Neural progenitor cell (in vitro differentiated cells): Measurements from ENCODE around the gene CHCHD10. TPM values are rescaled to one million over a fixed set of nuclear protein-coding genes. Genes with fewer than 3 reads are reported as not detected.
A peak's percentile ranks its signal among the peaks of the same experiment; 100 is the strongest.

Experiments used
- DNase-seq: peaks from one replicate; pipeline ENCODE4 v3.0.0-alpha.2; 2016; ENCODE audit warnings: low spot score
- H2AFZ ChIP-seq: fragments of 200-600 bp; sonication (generic); replicated peaks from 2 replicates; pipeline ENCODE4 v1.6.1; 2016; ENCODE audit warnings: antibody characterized with exemption
- H3F3A ChIP-seq: fragments of 200-600 bp; sonication (generic); 2 replicates; pipeline ENCODE4 v1.6.1; 2016; ENCODE audit warnings: antibody characterized with exemption, low read depth
- H3K27ac ChIP-seq: fragments of 200-600 bp; sonication (generic); 2 replicates; pipeline ENCODE4 v1.5.1; 2016; ENCODE audit warnings: mild to moderate bottlenecking
- H3K27me3 ChIP-seq: fragments of 200-600 bp; sonication (generic); 2 replicates; pipeline ENCODE4 v1.6.1; 2016; ENCODE audit warnings: mild to moderate bottlenecking, moderate library complexity
- H3K36me3 ChIP-seq: fragments of 200-600 bp; sonication (generic); 2 replicates; pipeline ENCODE4 v1.5.1; 2016
- H3K4me1 ChIP-seq: fragments of 200-600 bp; sonication (generic); 2 replicates; pipeline ENCODE4 v1.6.1; 2016; ENCODE audit warnings: mixed run types
- H3K4me2 ChIP-seq: fragments of 200-600 bp; sonication (generic); 2 replicates; pipeline ENCODE4 v1.6.1; 2016
- H3K4me3 ChIP-seq: fragments of 200-600 bp; sonication (generic); 2 replicates; pipeline ENCODE4 v1.5.1; 2016
- H3K79me2 ChIP-seq: fragments of 200-600 bp; sonication (generic); 2 replicates; pipeline ENCODE4 v1.6.1; 2016; ENCODE audit warnings: low read depth
- H3K9ac ChIP-seq: fragments of 200-600 bp; sonication (generic); 2 replicates; pipeline ENCODE4 v1.6.1; 2016
- H3K9me3 ChIP-seq: fragments of 200-600 bp; sonication (generic); 2 replicates; pipeline ENCODE4 v1.5.1; 2016; ENCODE audit warnings: low read depth
- H4K20me1 ChIP-seq: fragments of 200-600 bp; sonication (generic); 2 replicates; pipeline ENCODE4 v1.6.1; 2016; ENCODE audit warnings: low read depth
- H3K27ac Mint-ChIP-seq: 3 replicates; pipeline ENCODE4 v1.8.0; 2021; ENCODE audit warnings: mixed read lengths
- H3K27me3 Mint-ChIP-seq: 2 replicates; pipeline ENCODE4 v1.8.0; 2022; ENCODE audit warnings: low read depth, mild to moderate bottlenecking, inconsistent platforms, moderate library complexity, mixed read lengths; ENCODE audit not compliant: insufficient read depth
- H3K36me3 Mint-ChIP-seq: 3 replicates; pipeline ENCODE4 v1.8.0; 2021; ENCODE audit warnings: mixed read lengths
- H3K4me1 Mint-ChIP-seq: 3 replicates; pipeline ENCODE4 v1.8.0; 2021; ENCODE audit warnings: mixed read lengths
- H3K4me3 Mint-ChIP-seq: 3 replicates; pipeline ENCODE4 v1.8.0; 2021; ENCODE audit warnings: mild to moderate bottlenecking, moderate library complexity, mixed read lengths
- H3K9me3 Mint-ChIP-seq: 3 replicates; pipeline ENCODE4 v1.8.0; 2020; ENCODE audit warnings: mixed read lengths
- EZH2 ChIP-seq: fragments of 200-600 bp; sonication (generic); IDR thresholded peaks from 2 replicates; pipeline ENCODE4 v1.6.1; 2017; ENCODE audit warnings: antibody characterized with exemption, mild to moderate bottlenecking, moderate library complexity
- EZH2phosphoT487 ChIP-seq: fragments of 200-600 bp; sonication (generic); IDR thresholded peaks from 2 replicates; pipeline ENCODE4 v1.6.1; 2017; ENCODE audit warnings: antibody characterized with exemption
- total RNA-seq: library from RNA; depleted of rRNA; stranded (reverse); fragments of >200 nt; gene quantifications from 2 replicates; pipeline ENCODE4 v1.2.3, GENCODE V29; 2015; ENCODE audit warnings: low replicate concordance
- TF ChIP-seq, protein P1 (sequence below): fragments of 200-600 bp; sonication (generic); IDR thresholded peaks from 2 replicates; pipeline ENCODE4 v1.5.1; 2017; ENCODE audit warnings: antibody characterized with exemption, mild to moderate bottlenecking

The CHCHD10 gene
- total RNA-seq, 1 donor from 2014 or later, result 9.1 TPM

DNA sequence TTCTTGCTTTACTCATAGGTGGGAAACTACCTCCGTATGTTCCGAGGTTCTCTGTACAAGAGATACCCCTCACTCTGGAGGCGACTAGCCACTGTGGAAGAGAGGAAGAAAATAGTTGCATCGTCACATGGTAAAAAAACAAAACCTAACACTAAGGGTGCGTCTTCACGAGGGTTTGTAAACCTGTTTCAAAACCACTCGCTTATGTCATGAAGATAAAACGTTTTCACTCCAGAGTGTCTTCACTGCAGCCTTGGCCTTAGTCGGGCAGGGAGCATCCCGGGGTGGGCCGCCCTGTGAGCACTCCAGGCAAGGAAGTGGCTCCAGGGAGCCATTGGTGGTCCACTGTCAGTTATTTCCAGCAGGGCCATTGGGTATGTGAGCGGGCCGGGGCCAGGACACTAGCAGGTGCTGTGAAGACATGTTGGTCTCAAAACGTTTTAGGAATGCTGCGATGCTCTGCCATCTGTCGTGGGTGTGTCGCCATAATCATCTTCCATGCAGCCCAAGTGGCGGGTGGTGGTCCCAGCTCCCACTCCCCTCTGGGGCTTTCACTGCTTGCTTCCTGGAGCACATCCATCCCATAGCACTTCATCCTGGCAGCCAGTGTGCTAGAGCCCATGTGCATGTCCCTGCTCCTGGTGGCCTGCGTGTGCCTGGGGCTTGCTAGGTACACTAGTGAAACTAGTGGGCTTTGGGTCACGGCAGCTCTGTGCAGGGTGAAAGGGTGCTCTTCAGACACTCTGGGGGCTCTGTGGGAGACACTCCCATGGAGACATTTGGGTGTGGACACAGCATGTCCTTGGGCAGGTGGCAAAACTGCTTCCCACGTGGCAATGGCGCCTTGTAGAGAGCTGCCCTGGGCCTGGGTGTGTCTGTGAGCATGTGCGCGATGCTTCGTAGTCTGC is 24.2 kb upstream of the CHCHD10 start:
- TF ChIP-seq, protein P1, sequence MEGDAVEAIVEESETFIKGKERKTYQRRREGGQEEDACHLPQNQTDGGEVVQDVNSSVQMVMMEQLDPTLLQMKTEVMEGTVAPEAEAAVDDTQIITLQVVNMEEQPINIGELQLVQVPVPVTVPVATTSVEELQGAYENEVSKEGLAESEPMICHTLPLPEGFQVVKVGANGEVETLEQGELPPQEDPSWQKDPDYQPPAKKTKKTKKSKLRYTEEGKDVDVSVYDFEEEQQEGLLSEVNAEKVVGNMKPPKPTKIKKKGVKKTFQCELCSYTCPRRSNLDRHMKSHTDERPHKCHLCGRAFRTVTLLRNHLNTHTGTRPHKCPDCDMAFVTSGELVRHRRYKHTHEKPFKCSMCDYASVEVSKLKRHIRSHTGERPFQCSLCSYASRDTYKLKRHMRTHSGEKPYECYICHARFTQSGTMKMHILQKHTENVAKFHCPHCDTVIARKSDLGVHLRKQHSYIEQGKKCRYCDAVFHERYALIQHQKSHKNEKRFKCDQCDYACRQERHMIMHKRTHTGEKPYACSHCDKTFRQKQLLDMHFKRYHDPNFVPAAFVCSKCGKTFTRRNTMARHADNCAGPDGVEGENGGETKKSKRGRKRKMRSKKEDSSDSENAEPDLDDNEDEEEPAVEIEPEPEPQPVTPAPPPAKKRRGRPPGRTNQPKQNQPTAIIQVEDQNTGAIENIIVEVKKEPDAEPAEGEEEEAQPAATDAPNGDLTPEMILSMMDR, result no peak
- no peak for TF ChIP-seq EZH2phosphoT487
- TF ChIP-seq EZH2, result no peak
- Histone ChIP-seq H3K36me3 (no peaks in the 10 kb centered on the region), H3K27me3 (no peaks in the 10 kb centered on the region), H3K27ac (no peak overlapping the region), H3K9ac (no peak overlapping the region), H3K9me3 (no peaks in the 10 kb centered on the region), H3F3A (peaks cover 8% of the 10 kb centered on the region), H3K79me2 (peaks cover 62% of the 10 kb centered on the region), H4K20me1 (peaks cover 65% of the 10 kb centered on the region), H3K4me2 (no peak overlapping the region), H2AFZ (no peak overlapping the region), H3K4me3 (no peak overlapping the region), H3K4me1 (peaks cover 19% of the 10 kb centered on the region)
- H3K27me3 Mint-ChIP-seq, result no peaks in the 10 kb centered on the region
- H3K4me1 Mint-ChIP-seq, result peaks cover 20% of the 10 kb centered on the region
- H3K9me3 Mint-ChIP-seq, result no peaks in the 10 kb centered on the region
- no peak overlapping the region for H3K27ac Mint-ChIP-seq
- DNase-seq, result no peak
- no peak overlapping the region for H3K4me3 Mint-ChIP-seq
- H3K36me3 Mint-ChIP-seq, result peaks cover 28% of the 10 kb centered on the region

DNA sequence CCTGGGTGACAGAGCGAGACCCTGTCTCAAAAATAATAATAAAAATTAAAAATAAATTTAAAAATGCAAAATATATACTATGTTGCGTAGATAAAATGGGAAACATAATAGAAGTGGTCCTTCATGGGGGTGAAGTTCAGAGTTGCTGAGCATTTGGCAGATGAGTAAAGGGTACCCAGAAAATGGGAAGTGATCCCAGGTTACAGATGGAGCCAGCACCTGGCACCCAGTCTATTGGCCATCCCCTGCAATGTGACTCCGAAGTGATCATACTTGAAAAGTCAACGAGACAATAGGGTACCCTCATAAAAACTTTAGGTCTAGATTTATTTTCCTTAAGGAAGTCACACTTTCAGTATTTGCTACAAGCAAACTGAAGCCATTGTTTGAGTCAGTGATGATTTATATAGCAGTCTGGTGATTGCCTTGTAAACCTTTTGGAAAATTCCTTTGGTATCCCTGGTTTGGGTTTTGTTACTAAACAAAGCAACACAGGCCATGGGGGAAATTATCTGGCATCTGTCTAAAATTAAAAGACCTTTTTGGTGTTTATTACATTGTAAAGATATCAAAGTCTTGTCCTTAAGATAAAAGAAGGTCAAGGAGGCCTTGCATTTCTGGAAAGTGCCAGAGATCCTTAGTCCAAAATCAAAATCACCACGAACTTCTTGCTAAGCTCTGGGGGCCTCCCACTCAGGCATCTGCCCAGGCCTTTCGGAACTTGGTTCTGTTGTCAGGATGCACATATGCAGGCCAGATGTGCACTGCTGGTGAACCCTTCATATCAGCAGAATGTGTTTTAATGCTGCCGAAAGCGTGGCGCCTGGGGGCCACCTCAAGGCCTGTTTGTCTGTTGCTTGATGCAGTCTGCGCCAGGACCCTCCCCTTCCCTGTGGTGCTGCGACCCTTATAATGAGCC is 23.3 kb upstream of the CHCHD10 start:
- no peak overlapping the region for H3K9ac ChIP-seq
- H3K4me1 ChIP-seq, result peaks cover 24% of the 10 kb centered on the region
- H3K27ac Mint-ChIP-seq, result no peak overlapping the region
- no peaks in the 10 kb centered on the region for H3K27me3 ChIP-seq
- peaks cover 62% of the 10 kb centered on the region for H4K20me1 ChIP-seq
- no peaks in the 10 kb centered on the region for H3K27me3 Mint-ChIP-seq
- H3K9me3 Mint-ChIP-seq, result no peaks in the 10 kb centered on the region
- no peak overlapping the region for H2AFZ ChIP-seq
- H3K36me3 ChIP-seq, result no peaks in the 10 kb centered on the region
- peaks cover 27% of the 10 kb centered on the region for H3K4me1 Mint-ChIP-seq
- H3F3A ChIP-seq, result peaks cover 16% of the 10 kb centered on the region
- DNase-seq, result no peak
- no peak overlapping the region for H3K27ac ChIP-seq
- H3K4me3 Mint-ChIP-seq, result no peak overlapping the region
- H3K79me2 ChIP-seq, result peaks cover 62% of the 10 kb centered on the region
- no peak for TF ChIP-seq EZH2
- TF ChIP-seq EZH2phosphoT487, result no peak
- TF ChIP-seq, protein P1, result no peak
- H3K4me3 ChIP-seq, result no peak overlapping the region
- no peaks in the 10 kb centered on the region for H3K9me3 ChIP-seq
- peaks cover 21% of the 10 kb centered on the region for H3K36me3 Mint-ChIP-seq
- no peak overlapping the region for H3K4me2 ChIP-seq

DNA sequence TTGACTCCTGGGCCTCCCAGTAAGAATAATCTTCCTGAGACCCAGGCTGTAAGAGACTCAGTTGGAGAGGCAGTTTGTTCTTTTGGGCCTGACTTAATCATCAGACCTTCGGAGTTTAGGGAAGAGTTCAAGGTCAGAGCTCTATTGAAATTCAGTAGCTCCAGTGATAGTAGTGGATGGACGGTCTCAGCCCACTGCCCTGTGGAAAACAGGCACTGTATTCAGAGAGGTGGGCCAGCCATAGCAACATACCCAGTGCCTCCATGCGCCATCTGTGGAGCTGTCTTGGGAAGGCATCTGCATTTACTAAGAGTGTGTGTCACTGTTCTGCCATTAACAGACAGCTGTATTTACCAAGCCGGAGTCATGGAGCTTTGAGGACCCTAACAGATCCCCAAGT is 21.9 kb upstream of the CHCHD10 start:
- Histone ChIP-seq H3K9ac (no peak overlapping the region), H2AFZ (no peak overlapping the region), H3K27me3 (no peaks in the 10 kb centered on the region), H3F3A (peaks cover 16% of the 10 kb centered on the region), H4K20me1 (peaks cover 62% of the 10 kb centered on the region), H3K4me2 (peak overlapping the region; percentile 91), H3K36me3 (no peaks in the 10 kb centered on the region), H3K4me1 (peaks cover 24% of the 10 kb centered on the region), H3K79me2 (peaks cover 62% of the 10 kb centered on the region), H3K9me3 (no peaks in the 10 kb centered on the region), H3K27ac (no peak overlapping the region), H3K4me3 (no peak overlapping the region)
- TF ChIP-seq EZH2 (no peak), EZH2phosphoT487 (no peak)
- TF ChIP-seq, protein P1, result no peak
- peaks cover 27% of the 10 kb centered on the region for H3K4me1 Mint-ChIP-seq
- H3K9me3 Mint-ChIP-seq, result no peaks in the 10 kb centered on the region
- H3K4me3 Mint-ChIP-seq, result no peak overlapping the region
- H3K27ac Mint-ChIP-seq, result no peak overlapping the region
- DNase-seq, result no peak
- H3K36me3 Mint-ChIP-seq, result peaks cover 15% of the 10 kb centered on the region
- H3K27me3 Mint-ChIP-seq, result no peaks in the 10 kb centered on the region
